ENCODE data around the gene NHLH1. TPM values are rescaled to one million over a fixed set of nuclear protein-coding genes. Genes with fewer than 3 reads are reported as not detected.

The NHLH1 gene
- total RNA-seq, 1 experiment from 2014 or later, result 0.18 TPM

DNA sequence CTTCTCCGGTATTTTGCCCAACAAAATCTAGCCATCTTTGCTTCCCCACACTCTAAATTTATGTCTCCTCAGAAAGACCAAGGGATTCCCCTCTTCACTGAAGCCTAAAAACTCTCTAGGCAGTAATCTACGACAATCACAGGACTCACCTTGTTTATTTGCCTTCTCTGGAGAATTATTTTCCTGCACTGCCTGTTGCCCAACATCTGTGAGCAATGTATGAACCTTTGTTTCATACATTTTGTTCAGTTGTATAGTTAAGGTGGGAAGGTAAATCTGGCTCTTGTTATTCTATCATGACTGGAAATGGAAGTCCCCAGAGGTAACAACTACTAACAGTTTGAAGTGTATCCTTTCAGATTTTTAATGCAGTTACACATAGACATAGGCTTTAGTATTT lies 26.0 kb upstream of the NHLH1 start:
- ATAC-seq, result no peak

DNA sequence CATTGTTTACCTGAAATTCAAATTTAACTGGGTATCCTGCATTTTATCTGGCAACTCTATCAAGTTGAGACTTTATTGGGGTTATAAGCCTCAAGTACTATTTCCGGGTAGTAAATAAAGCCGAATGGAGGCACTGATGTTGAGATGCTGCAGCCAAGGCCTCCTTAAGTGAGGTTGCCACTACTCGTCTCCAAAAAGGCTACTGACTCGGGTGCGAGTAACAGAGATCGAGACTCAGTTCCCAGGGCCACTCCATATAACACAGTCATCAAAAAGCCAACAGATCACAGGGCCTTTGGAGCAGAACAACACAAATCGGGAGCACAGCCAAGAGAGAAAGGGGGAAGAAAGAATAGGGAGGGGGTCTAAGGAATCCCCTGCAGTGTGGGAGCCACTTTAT lies 24.3 kb upstream of the NHLH1 start:
- no peak for DNase-seq (ENCODE audit: low read depth, low spot score)
- intact Hi-C loops (cut with micrococcal nuclease; ENCODE audit: unreplicated experiment) (no loop called here), in situ Hi-C loops (cut with HindIII; ENCODE audit: low pct_unique_long_range_greater_than_20kb, low sequenced_read_pairs) (no loop called here)
- peak overlapping the region; percentile 72 to 92 for H3K4me3 ChIP-seq (ENCODE audit: low read depth in 2 of 2, low read length in 2 of 2)
- peak overlapping the region; percentile 91 for H3K27ac ChIP-seq (ENCODE audit: low read length)
- BruUV-seq (replicated peaks), result no TSS peak
- H3K36me3 ChIP-seq (ENCODE audit: control insufficient read depth, insufficient read depth, low read length), result peaks cover 23% of the 10 kb centered on the region
- ATAC-seq, result peak; percentile 22
- H3K9me3 ChIP-seq (ENCODE audit: control insufficient read depth, insufficient read depth, low read depth, low read length), result no peaks in the 10 kb centered on the region
- CTCF ChIA-PET, result no interaction called here
- H3K4me1 ChIP-seq (ENCODE audit: control insufficient read depth, insufficient read depth, low read length), result peaks cover 11% of the 10 kb centered on the region
- POLR2A ChIA-PET, result interaction anchor here (0.7 kb wide), 1 partner anchor 19 kb away, joined by 4 read pairs; no protein-coding TSS in a partner anchor
- TF ChIP-seq, protein P1, sequence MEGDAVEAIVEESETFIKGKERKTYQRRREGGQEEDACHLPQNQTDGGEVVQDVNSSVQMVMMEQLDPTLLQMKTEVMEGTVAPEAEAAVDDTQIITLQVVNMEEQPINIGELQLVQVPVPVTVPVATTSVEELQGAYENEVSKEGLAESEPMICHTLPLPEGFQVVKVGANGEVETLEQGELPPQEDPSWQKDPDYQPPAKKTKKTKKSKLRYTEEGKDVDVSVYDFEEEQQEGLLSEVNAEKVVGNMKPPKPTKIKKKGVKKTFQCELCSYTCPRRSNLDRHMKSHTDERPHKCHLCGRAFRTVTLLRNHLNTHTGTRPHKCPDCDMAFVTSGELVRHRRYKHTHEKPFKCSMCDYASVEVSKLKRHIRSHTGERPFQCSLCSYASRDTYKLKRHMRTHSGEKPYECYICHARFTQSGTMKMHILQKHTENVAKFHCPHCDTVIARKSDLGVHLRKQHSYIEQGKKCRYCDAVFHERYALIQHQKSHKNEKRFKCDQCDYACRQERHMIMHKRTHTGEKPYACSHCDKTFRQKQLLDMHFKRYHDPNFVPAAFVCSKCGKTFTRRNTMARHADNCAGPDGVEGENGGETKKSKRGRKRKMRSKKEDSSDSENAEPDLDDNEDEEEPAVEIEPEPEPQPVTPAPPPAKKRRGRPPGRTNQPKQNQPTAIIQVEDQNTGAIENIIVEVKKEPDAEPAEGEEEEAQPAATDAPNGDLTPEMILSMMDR (IDR thresholded peaks at IDR 0.05), result no peak
- TF ChIP-seq, protein P2, sequence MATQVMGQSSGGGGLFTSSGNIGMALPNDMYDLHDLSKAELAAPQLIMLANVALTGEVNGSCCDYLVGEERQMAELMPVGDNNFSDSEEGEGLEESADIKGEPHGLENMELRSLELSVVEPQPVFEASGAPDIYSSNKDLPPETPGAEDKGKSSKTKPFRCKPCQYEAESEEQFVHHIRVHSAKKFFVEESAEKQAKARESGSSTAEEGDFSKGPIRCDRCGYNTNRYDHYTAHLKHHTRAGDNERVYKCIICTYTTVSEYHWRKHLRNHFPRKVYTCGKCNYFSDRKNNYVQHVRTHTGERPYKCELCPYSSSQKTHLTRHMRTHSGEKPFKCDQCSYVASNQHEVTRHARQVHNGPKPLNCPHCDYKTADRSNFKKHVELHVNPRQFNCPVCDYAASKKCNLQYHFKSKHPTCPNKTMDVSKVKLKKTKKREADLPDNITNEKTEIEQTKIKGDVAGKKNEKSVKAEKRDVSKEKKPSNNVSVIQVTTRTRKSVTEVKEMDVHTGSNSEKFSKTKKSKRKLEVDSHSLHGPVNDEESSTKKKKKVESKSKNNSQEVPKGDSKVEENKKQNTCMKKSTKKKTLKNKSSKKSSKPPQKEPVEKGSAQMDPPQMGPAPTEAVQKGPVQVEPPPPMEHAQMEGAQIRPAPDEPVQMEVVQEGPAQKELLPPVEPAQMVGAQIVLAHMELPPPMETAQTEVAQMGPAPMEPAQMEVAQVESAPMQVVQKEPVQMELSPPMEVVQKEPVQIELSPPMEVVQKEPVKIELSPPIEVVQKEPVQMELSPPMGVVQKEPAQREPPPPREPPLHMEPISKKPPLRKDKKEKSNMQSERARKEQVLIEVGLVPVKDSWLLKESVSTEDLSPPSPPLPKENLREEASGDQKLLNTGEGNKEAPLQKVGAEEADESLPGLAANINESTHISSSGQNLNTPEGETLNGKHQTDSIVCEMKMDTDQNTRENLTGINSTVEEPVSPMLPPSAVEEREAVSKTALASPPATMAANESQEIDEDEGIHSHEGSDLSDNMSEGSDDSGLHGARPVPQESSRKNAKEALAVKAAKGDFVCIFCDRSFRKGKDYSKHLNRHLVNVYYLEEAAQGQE (IDR thresholded peaks at IDR 0.05; ENCODE audit: insufficient read depth in 1 of 2, low read depth in 2 of 2, low read length in 1 of 2), result no peak
- TF ChIP-seq SIN3A (IDR thresholded peaks at IDR 0.05; ENCODE audit: borderline replicate concordance, insufficient read depth, low read depth, low read length), result no peak
- no peak for TF ChIP-seq TCF7L2 (IDR thresholded peaks at IDR 0.05; ENCODE audit: low read depth, low read length)
- no peak for TF ChIP-seq POLR2AphosphoS5 (IDR thresholded peaks at IDR 0.05; ENCODE audit: low read depth, low read length)
- H3K27me3 ChIP-seq (ENCODE audit: control insufficient read depth, insufficient read depth, low read length), result no peaks in the 10 kb centered on the region

More for the DNA sequence above, 26.0 kb upstream of the NHLH1 start:
- no peaks in the 10 kb centered on the region for H3K27me3 ChIP-seq (ENCODE audit: control insufficient read depth, insufficient read depth, low read length)
- BruUV-seq (replicated peaks), result no TSS peak
- H3K27ac ChIP-seq (ENCODE audit: low read length), result no peak overlapping the region
- intact Hi-C loops (cut with micrococcal nuclease; ENCODE audit: unreplicated experiment) (no loop called here), in situ Hi-C loops (cut with HindIII; ENCODE audit: low pct_unique_long_range_greater_than_20kb, low sequenced_read_pairs) (no loop called here)
- CTCF ChIA-PET, result no interaction called here
- H3K36me3 ChIP-seq (ENCODE audit: control insufficient read depth, insufficient read depth, low read length), result peaks cover 27% of the 10 kb centered on the region
- H3K4me3 ChIP-seq (ENCODE audit: low read depth in 2 of 2, low read length in 2 of 2), result no peak overlapping the region
- no peaks in the 10 kb centered on the region for H3K9me3 ChIP-seq (ENCODE audit: control insufficient read depth, insufficient read depth, low read depth, low read length)
- no peak for TF ChIP-seq SIN3A (IDR thresholded peaks at IDR 0.05; ENCODE audit: borderline replicate concordance, insufficient read depth, low read depth, low read length)
- TF ChIP-seq, protein P2 (IDR thresholded peaks at IDR 0.05; ENCODE audit: insufficient read depth in 1 of 2, low read depth in 2 of 2, low read length in 1 of 2), result no peak
- TF ChIP-seq TCF7L2 (IDR thresholded peaks at IDR 0.05; ENCODE audit: low read depth, low read length), result no peak
- TF ChIP-seq POLR2AphosphoS5 (IDR thresholded peaks at IDR 0.05; ENCODE audit: low read depth, low read length), result no peak
- TF ChIP-seq, protein P1 (IDR thresholded peaks at IDR 0.05), result no peak
- DNase-seq (ENCODE audit: low read depth, low spot score), result no peak
- peaks cover 11% of the 10 kb centered on the region for H3K4me1 ChIP-seq (ENCODE audit: control insufficient read depth, insufficient read depth, low read length)
- POLR2A ChIA-PET, result interaction anchor here (0.7 kb wide), 1 partner anchor 274 kb away, joined by 3 read pairs; no protein-coding TSS in a partner anchor

All from Panc1 (cell line).